ENCODE measurements around the gene KRTAP10-12. TPM values are rescaled to one million over a fixed set of nuclear protein-coding genes. Genes with fewer than 3 reads are reported as not detected.

Gene KRTAP10-12
- total RNA-seq, 1 donor from 2014 or later, result not detected

DNA sequence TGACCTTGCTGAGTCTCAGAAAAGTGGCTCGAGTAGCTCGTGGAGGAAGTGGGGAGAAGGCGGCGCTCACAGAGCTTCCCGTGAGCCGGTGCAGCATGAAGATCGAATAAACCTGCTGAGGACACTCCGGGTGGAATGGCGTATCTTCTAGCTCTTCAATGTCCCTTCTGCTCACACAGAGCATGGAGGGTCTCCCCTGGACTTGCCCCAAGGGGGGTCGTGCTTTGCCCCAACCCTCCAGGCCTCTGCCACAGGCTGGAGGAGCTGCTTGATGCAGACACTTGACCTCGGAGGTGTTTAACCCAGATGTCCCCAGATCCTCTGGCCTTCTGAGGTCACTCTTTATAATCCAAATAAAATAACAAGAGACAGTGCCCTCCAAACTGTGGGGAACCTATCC lies 2.2 kb upstream of the KRTAP10-12 start:
- DNase-seq (ENCODE audit: low spot score), result peak; percentile 50
- intact Hi-C loops (cut with DNase I), result no loop called here

DNA sequence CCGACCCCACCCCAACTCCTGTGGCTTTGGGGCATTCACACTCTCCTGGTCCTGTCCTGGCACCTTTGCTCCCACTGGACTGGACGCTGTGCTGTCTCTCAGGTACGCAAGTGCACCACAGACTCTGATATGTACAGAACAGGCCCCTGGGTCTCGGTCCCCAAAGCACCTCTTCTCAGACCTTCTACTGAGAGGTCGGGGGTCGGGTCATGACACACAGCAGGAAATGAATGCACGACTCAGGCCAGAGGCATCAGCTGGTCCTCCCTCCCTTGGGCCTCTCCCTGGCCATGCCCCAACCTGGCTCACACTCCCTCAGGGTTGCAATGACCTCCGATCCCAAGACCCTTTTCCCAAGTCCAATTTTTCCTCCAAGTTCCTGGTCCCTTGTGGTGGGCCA lies 1.8 kb upstream of the KRTAP10-12 start:
- intact Hi-C loops (cut with DNase I), result no loop called here
- DNase-seq (ENCODE audit: low spot score), result no peak

DNA sequence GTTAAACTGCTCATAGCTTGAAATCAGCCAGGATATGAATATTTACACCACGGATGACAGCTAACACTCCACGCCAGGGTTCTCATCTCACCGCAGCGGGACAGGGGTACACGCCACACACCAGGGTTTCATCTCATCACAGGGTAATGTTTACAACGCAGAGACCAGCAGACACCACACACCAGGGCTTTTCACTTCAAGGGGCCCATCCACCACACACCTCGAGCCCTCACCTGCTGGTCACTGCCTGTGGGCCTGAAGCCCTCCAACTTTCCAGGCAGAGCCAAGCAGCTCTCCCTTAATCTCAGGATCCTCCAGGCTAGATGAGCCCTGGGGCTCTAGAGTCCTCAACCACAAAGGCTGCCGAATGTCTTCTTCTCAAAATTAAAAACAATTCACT lies 1.3 kb upstream of the KRTAP10-12 start:
- no peak for DNase-seq (ENCODE audit: low spot score)
- intact Hi-C loops (cut with DNase I), result no loop called here

DNA sequence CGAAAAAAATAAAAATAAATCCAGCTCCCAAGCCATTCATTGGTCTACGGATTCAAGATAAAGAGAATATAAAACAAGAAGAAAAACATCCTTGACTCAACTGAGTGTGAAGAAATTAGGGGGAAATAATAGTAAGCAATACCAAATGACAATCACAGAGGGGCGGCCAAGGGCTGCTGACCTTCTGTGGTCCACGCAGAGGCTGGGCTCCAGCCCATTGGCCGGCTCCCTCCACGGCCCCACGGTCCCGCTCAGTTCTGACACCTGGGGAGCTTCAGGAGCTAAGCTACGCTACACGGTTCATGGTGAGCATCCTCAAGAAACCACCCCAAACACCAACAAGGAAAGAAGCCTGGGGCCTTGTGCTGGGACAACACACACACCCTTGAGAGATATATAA lies 400 bp upstream of the KRTAP10-12 start:
- intact Hi-C loops (cut with DNase I), result no loop called here

DNA sequence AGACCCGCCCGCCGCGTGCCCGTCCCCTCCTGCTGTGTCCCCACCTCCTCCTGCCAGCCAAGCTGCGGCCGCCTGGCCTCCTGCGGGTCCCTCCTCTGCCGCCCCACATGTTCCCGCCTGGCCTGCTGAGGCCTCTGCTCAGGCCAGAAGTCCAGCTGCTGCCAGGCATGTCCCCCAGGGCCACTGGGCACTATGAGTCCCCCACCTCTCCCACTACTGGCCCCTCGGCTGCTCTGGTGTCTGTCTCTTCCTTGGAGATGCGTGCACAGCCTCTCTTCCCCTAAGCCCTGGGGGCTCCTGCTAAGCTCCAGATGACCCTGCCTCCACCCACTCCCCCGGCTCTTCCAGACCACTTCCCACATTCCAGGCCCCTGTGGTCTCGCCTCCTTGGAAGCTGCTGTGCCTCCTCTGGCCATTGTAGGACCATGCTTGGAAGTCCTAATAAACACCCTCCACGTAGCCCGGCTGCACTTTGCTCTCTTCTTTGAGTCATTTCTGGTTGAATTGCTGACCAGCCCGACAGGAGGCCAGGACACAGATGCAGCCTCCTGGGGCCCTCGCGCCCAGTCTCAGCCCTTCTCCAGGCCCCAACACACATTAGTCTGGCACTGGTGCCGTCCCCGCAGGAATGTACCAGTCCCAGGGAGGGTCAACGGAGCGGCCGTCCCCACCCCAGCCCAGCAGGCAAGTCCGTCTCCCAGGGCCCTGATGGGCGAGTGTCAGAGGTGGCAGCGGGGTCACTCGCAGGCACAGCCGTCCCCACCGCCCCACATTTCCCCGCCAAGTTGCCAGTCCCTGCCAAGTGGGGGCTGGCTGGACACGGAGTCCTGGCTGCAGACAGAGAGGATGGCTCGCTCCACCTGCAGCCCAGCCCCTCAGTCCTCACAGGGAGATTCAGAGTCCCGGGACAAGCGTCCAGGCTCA lies 1.1 kb downstream of the KRTAP10-12 start:
- intact Hi-C loops (cut with DNase I), result no loop called here
- no peak for DNase-seq (ENCODE audit: low spot score)

More for the DNA sequence above, 400 bp upstream of the KRTAP10-12 start:
- DNase-seq (ENCODE audit: low spot score), result no peak

DNA sequence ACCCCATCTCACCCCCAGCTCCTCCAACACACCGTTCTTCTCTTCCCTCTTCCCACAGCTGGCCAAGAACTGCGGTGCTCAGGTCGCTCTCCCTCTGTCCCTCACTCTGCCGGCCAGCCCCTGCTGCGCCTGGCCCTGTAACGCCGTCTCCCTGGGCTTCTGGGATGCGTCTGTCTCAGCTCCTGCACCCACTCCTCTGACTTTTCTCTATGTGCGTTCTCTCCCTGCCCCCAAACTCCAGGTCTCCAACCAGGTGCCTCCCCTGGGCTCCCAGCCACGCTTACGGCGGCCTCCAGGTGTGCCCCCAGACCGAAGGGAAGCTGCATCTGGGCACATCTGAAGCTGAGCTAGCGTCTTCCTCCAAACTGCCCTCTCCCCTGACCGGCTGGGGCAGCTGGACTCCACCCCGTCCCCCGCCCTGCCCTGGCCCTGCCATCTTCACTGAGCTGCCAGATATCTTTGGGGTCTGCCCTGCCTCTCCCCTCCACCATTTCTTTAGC lies 2.6 kb downstream of the KRTAP10-12 start:
- intact Hi-C loops (cut with DNase I), result no loop called here
- DNase-seq (ENCODE audit: low spot score), result no peak

DNA sequence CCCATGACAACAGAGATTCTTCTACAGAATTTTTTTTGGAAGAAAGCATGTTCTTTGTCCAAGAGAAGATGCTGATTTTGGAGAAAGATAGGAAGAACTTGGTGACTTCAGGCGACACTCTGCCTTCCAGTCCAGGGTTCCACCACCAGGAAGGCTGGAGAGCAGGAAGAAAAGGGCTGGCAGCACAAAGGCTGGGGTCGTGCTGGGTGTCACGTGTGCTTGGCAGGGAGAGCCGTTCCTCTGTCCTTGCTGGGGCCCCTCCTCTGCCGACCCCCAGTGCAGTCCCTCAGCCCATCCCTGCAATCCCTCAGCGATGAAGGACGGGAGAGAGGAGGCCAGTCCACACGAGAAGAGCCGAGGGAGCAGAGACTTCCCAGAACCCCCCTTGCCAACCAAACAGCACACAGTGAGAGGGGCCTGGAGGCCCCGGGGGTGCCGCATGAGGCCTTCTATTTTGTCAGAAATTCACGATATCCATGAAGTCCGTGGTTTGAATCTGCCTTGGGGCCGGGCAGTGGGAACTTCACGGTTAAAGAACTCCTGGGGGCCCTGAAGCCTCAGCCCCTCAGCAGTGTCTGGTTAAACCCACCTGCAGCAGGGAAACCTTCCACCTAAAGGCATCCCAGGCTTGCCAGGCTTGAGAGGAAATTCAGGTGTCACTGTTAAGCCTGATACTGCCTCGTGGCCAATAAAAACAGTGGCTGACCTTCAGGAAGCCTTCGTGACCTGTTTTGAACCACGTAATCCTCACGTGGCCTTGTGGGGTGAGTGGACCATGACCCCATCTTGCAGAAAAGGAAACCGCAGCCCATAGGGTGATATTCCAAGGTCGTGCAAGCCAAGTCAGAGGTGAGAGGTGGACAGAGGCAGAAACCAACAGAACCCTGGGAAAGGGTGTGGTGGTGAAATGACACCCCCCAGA lies 3.4 kb downstream of the KRTAP10-12 start:
- intact Hi-C loops (cut with DNase I), result no loop called here
- DNase-seq (ENCODE audit: low spot score), result no peak

DNA sequence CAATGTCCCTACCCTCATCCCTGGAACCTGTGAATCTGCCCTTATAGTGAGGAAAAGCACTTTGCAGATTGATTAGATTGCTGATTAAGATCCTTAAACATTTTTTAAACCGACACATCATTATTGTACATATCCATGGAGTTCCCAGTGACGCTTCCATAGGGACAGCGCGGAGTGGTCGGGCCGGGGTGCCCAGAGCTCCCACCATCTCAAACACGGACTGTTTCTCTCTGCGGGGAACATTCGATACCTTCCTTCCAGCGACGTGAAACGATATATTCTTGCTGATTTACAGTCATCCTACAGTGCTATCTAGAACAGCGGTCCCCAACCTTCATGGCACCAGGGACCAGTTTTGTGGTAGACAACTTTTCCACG lies 4.0 kb downstream of the KRTAP10-12 start:
- intact Hi-C loops (cut with DNase I), result no loop called here
- DNase-seq (ENCODE audit: low spot score), result no peak

DNA sequence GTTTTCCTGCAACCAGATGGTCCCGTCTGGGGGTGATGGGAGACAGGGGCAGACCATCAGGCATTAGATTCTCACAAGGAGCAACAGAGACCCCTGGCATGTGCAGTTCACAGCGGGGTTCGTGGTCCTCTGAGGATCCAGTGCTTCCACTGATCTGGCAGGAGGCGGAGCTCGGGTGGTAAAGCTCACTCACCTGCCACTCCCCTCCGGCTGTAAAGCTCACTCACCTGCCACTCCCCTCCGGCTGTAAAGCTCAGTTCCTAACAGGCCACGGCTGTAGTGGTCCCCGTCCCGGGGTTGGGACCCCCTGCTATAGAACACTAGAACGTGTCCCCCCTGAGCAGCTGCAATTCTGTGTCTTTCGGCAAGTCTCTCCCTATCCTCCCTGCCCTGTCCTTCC lies 4.6 kb downstream of the KRTAP10-12 start:
- intact Hi-C loops (cut with DNase I), result no loop called here
- no peak for DNase-seq (ENCODE audit: low spot score)

DNA sequence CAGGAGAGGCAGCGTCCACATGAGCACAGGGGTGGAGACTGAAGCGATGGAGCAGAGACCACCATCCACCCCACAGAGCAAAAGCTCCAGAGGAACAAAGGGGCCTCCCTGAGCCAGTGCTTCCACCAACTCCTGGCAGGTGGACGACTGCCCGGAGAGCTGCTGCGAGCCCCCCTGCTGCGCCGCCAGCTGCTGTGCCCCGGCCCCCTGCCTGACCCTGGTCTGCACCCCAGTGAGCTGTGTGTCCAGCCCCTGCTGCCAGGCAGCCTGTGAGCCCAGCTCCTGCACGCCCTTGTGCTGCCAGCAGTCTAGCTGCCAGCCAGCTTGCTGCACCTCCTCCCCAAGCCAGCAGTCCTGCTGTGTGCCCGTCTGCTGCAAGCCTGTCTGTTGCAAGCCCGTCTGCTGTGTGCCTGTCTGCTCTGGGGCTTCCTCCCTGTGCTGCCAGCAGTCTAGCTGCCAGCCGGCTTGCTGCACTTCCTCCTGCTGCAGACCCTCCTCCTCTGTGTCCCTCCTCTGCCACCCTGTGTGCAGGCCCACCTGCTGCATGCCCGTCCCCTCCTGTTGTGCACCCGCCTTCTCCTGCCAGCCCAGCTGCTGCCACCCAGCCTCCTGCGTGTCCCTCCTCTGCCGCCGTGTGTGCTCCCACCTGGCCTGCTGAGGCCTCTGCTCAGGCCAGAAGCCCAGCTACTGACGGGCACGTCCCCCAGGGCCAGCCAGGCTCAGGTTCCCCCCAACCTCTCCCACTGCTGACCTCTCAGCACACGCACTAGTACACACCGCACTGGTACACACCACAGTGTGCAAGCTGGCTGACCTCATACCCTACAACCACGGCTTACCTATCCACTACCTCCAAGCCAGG lies 5.4 kb downstream of the KRTAP10-12 start:
- intact Hi-C loops (cut with DNase I), result no loop called here
- no peak for DNase-seq (ENCODE audit: low spot score)

DNA sequence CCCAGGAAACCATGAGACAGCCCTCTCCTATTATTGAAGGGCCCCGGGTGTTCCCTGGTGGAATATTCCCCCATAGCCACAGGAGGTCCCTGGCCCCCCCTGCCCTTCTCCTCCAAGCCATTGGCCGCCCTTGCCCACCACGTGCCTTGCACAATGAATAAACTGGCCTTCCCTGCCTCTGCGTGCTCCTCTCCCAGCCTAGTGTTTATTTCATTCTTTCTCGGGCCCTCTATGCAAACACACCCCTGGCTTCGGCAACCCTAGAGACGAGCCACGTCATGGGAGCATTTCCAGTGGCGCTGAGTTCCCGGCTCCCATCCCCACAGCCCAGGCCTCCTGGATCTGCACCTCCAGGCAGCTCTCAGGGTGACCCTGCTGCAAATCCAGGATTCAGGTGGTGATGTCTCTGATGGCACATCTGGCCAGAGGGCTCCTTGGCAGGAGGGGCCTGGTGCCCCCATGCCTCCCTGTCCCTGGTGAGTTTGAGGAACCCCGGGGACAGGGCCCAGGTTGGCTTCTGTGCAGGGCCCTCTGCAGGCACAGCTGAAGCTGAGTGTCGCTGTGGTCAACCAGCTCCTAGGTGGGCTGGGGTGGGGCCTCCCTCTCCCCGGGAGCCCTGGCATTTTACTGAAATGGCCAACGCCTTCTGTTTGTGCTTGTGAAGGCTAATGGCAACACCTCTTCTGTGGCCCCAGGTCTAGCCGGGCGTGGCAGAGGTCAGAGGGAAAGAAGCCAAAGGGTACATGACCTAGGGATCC lies 6.2 kb downstream of the KRTAP10-12 start:
- intact Hi-C loops (cut with DNase I), result no loop called here
- peak; percentile 65 for DNase-seq (ENCODE audit: low spot score)

DNA sequence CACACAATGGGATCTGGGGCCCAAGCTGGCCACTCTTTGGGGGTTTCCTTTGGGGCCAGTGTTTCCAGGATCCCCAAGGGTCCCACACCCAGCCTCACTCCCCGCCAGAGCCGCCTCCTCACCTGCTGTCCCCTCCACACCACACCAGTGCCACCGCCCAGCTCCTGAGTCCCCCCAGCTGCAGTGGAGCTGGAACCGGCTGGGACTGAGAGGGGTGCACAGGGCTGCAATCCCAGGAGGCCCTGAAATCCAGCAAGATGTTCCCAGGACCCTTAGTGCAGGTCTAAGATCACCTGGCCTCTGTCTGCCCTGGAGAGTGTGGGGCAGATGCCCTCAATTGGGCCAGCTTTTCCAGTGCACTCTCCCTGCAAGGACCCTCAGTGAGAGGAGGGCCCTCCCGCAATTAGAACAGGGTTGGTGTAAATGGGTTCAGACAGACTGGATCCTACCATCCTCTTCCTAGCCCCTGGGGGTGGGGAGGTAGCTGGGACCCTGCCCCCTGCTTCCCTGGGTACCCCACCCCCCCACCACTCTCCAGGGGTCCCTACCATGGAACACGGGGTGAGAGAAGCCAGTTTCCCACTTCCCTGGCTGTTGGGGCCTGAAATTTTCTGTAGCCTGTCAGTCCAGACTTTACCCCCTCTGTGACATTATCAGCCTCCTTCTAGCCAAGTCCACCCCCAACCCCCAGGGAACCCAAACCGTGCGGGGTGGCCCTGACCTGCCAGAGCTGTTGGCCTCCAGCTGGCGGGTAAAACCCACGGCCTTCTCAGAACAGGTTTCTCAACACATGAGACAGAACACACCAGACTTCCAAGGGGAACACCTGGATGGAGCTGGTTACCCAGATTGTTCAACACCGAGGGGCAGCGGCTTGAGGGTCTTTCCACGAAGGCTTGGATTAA lies 7.0 kb downstream of the KRTAP10-12 start:
- peak; percentile 58 for DNase-seq (ENCODE audit: low spot score)
- intact Hi-C loops (cut with DNase I), result no loop called here

DNA sequence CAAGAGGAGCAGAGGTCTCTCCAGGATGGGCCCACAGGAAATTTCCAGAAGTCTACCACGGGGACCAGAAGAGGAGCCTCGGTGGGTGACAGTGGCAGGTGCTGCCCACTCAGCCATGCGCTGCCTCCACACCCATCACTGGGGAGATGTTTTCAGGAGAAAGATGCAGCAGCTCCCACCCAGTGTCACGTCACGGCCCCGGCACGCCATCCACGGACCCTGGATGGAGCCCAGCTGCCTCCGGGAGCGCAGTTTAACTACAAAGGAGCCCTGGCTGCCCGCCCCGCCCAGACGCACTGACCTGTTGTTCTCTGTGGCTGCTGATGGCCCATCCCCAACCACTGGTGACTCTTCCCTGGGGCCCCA lies 7.6 kb downstream of the KRTAP10-12 start:
- peak; percentile 19 for DNase-seq (ENCODE audit: low spot score)
- intact Hi-C loops (cut with DNase I), result no loop called here

DNA sequence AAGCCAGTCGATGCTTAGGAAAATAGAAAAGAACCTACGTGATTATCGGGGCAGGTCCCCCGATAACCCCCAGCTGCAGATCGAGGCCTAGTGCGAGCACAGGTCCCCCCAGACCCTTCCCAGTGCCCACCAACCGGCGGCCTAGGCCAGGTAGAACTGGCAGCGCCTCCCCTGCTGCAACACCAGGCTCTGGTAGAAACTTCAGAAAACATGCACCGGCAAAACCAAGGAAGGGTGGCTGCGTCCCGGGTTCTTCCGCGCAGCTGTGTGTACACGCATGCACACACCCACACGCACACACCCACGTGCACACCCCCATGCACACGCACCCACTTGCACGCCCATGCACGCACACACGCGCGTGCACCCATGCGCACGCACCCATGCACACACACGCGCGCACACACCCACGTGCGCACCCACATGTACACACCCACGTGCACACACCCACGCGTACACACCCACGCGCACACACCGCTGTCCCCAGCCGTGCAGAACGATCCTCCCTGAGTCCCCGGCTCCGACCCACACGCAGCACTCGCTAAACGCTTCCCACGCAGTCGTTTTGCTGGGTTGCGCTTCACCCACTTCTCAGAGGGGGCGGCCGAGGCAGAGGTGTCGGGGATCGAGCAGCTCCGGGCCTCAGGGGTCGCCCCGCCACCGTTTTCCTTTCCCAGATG lies 9.2 kb downstream of the KRTAP10-12 start:
- intact Hi-C loops (cut with DNase I), result no loop called here
- peak; percentile 31 for DNase-seq (ENCODE audit: low spot score)

DNA sequence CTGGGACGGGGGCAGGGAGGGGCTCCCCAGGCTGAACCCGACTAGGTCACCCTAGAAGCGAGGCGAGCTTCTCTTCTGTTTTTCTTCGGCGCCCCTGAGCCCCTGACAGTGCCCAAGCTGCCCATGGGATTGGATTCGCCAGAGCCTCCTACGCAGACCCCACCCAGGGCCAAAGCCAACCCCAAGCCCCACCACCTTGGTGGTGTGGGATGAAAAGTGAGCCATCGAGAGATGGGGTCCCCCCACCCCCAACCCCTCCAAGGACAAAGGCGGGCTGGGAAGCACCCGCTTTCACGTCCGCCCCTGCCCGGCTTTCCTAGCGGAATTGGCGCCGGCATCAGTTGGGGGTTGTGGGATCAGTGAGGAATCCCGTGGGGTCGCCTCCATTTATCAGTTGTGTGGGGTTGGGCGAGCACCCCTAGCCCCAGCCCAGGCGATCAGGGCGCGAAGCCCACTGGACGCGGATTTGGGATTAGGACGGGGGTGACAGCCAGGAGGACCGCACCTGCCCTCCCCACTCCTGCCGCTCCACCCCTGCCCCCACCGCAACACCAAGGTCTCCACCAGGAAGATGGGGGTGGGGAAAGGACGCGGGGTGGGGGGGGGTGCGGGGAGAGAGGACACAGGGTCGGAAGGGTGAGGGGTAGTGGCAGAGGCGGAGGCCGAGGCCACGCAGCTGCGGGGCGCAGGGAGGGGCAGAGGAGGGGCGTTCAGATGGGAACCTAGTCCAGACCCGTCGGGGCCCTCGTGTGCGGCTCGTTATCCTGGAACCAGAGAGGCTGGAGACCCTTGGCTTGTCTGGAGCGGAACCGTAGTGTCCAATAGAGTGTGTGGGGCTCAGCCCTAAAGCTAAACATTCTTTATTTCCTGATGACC lies 10.0 kb downstream of the KRTAP10-12 start:
- peak; percentile 56 for DNase-seq (ENCODE audit: low spot score)
- intact Hi-C loops (cut with DNase I), result no loop called here

DNA sequence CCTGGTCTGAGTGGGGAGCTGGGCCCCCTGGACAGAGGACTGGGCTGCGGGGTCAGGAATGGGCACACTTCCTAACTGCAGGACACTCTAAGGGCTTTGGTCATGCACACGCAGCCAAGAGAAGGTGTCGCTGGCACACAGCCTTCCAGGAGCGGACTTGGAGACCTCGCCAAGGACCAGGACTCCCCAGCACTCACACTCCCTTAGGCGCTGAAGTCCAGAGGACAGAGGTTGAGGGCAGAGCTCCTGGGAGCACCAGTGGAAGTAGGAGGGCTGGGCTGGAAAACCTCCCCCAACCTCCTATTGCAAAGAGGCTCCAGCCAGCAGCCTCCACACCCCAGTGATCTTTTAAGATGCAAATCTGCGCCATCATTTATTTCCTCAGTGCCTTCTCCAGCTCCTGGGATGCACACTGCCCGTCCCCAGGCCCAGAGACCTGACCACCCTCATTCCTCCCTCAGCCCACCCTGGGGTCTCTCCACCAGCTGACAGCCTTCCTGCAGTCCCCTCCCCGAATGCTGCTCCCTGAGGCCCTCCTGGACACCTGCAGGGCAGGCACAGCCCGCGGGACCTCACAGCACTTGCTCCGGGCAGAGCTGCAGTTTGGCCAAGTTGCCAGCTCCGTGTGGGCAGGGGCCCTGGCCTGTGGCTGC lies 11.4 kb downstream of the KRTAP10-12 start:
- intact Hi-C loops (cut with DNase I), result no loop called here
- DNase-seq (ENCODE audit: low spot score), result peak; percentile 63

Data from cardiac septum (tissue), 1 donor.